AG10803 (cell line): ENCODE results near the gene PIEZO1.

Experiments used
- DNase-seq: peaks from one replicate; pipeline ENCODE4 v3.0.0; 2010; ENCODE audit warnings: low read depth
- H3K4me3 ChIP-seq: 2 replicates; pipeline ENCODE4 v1.5.1; 2011; ENCODE audit warnings: mild to moderate bottlenecking, low read length, control low read depth
- CTCF ChIP-seq: conservative IDR thresholded peaks from 2 replicates; pipeline ENCODE4 v1.5.1; 2011; ENCODE audit warnings: mild to moderate bottlenecking, low read length, control low read depth, inconsistent platforms

PIEZO1 gene

DNA sequence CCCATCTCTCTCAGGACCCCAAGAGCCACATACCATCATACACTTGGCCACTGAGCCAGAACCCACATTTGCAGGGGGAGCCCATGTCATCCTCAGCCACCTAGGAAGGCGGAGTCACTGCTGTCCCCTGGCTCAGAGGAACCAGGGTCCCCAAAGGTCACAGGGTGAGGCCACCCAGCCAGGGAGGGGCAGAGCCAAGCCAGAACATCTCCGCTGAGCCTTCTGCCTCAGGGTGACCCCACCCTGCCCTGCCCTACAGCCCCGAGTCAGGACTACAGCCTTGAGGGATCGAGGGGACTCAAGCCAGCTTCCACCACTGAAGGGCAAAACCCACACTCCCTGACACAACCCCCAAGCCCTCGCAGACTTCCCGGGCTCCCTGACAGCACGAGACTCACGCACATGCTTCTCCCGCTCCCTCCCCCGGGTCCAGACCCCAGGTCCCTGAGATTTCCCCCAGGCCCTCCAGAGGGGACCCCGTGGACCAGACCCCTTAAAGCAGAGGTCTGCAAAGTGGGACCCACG, 17.4 kb downstream of the PIEZO1 start:
- TF ChIP-seq CTCF = no peak
- no peak for DNase-seq
- no peak overlapping the region for H3K4me3 ChIP-seq

DNA sequence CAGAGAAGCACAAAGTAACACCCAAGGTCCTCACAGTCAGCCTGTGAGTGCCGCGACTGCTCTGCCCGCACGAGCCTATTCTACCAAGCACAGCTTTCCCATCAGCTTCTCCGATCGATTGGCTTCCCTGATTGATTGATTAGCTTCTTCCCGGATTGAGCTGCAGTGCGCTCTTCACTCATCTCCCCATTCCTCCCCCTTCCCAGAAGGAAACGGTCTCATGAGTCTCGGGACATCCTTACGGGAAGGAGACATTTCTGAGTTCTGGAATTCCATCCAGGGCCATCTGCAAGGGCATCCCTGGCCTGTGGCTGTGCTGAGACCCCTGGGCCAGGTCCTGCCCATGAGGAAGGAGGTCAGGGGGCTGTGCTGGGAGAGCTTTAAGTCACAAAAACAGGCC, 18.0 kb downstream of the PIEZO1 start:
- no peak for DNase-seq
- no peak for TF ChIP-seq CTCF
- no peak overlapping the region for H3K4me3 ChIP-seq

- no peak for TF ChIP-seq CTCF
- DNase-seq = no peak
Observed at GRCh38 chr16:88764913-88765349, 20.1 kb downstream of the PIEZO1 start.

GRCh38 chr16:88764080-88764479, 20.9 kb downstream of the PIEZO1 start:
- TF ChIP-seq CTCF = no peak
- no peak for DNase-seq
- no peak overlapping the region for H3K4me3 ChIP-seq

More at GRCh38 chr16:88764913-88765349, 20.1 kb downstream of the PIEZO1 start:
- no peak overlapping the region for H3K4me3 ChIP-seq

DNA sequence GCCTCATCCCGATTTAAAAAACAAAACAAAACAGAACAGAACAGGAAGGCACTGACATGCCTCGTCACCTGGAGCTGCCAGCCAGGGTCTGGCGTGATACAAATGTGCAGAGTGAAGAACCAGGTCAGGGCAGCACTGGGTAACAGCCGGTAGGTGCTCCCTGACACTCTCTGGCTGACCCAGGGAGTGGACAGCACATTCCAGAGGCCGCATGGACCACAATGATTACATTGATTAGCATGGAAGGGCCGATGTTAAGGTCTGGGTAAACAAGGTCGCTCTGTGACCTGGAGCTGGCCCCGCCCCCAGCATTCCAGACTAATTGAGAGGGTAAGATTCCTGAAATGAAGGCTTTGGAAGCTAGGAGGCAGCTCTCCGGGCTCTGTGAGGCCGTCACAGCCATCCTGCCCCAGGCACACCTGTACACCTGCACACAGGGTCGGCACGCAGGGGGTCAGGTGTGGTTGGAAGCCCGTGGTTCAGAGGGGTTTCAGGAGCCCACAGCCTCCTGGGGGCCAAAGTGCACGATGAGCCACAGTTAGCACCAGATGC, 21.4 kb downstream of the PIEZO1 start:
- no peak overlapping the region for H3K4me3 ChIP-seq
- no peak for TF ChIP-seq CTCF
- DNase-seq = no peak

DNA sequence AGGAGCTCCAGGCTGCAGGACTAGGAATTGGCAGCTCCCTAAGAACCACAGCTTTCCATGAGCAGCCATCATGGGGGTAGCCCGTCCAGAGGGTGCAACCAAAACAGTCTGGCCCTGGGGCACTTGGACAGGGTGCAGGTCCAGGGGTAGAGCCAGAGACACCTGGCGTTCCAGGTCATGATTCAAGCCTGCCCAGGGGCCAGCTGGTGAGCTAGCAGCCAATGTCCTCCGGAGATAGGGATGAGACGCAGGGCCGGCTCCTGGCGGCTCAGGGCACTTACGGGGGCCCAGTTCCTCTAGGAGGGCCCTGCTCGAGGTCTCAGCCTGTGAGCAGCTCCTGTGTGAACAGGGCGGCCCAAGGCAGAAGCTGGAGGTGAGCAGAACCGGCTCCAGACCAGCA, 22.1 kb downstream of the PIEZO1 start:
- no peak overlapping the region for H3K4me3 ChIP-seq
- DNase-seq = no peak
- no peak for TF ChIP-seq CTCF

- TF ChIP-seq CTCF = no peak
- no peak overlapping the region for H3K4me3 ChIP-seq
- no peak for DNase-seq
Observed at GRCh38 chr16:88762258-88762870, 22.7 kb downstream of the PIEZO1 start.
